ENCODE results near the gene RALGAPA2.
"Not testable (repeated sequence)": the region's sequence is repeated elsewhere in the genome, so short reads cannot be mapped to it uniquely, and the experiment has no call there.

Gene RALGAPA2

DNA sequence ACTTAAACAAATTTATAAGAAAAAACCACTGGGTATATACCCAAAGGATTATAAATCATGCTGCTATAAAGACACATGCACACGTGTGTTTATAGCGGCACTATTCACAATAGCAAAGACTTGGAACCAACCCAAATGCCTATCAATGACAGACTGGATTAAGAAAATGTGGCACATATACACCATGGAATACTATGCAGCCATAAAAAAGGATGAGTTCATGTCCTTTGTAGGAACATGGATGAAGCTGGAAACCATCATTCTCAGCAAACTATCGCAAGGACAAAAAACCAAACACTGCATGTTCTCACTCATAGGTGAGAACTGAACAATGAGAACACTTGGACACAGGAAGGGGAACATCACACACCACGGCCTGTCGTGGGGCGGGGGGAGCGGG, 169.1 kb downstream of the RALGAPA2 start:
- not testable (repeated sequence) for DNase-seq (ENCODE audit: low read depth in 1 of 2, low spot score in 1 of 2)

DNA sequence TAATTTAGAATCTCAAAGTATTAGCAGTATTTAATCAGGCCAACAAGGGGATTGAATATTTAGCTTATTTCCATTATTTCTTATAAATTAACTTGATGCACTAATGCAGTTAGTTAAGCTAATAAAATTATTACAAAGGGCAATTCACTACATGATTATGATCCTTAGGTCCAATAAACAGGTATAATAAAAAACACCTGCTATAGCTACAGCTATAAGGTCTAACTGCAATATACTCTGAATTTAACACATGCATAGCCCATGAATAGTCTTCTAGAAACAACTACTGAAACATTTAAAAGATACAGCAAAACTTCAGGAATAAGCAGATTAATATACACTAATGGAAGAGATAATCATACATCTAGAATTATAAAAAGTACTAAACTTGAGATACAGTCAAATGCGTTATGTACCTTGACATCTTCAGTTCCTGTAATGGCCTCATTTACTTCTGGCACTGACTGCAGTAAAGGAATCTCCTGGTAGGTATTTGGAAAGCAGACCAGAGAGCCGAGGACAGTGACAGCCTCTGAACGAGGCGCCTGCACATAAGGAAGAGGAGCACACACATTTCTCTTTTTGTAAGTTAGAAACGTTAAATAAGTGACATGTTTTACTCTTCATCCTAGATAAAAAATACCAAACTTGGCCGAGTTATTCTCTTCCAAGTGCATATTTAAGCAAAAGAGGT, 176.1 kb downstream of the RALGAPA2 start:
- DNase-seq (ENCODE audit: low read depth in 1 of 2, low spot score in 1 of 2): no peak

DNA sequence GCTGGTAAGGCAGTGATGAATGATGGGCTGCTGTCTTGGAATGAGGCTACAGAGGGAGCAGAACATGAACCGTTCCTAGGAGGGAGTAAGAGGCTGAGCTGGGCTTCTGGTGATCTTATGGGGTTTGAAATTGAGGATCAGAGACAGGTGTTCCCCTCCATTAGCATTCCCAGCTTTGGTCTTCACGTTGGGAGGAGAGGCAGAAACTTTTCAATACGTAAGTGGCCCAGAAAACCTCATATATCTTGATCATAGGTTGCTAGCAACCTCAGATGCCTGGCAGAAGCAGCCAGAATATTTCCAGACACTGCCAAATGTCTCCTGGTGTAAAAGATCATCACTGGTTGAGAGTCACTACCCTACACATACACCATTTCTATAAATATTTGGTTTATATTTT, 177.4 kb downstream of the RALGAPA2 start:
- no peak for DNase-seq (ENCODE audit: low read depth in 1 of 2, low spot score in 1 of 2)

DNA sequence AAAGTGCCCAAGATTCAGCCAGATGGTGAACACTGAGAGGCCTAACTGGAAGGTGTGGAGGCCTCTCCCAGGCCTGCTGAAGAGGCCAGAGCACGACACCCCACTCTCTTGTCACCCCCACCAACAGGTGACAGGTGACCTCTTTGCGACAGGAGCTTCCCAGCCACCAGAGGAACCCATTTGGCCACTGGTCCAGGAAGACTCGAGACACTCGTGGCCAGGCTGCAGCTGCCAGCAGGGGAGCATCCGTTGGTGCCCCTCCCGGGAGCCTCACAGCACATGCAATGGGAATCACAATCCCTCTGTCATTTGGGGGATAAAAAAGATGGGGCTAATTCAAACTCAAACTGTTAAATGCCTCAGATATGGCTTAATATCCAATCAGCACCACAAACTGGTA, 181.2 kb downstream of the RALGAPA2 start:
- DNase-seq (ENCODE audit: low read depth in 1 of 2, low spot score in 1 of 2): no peak

DNA sequence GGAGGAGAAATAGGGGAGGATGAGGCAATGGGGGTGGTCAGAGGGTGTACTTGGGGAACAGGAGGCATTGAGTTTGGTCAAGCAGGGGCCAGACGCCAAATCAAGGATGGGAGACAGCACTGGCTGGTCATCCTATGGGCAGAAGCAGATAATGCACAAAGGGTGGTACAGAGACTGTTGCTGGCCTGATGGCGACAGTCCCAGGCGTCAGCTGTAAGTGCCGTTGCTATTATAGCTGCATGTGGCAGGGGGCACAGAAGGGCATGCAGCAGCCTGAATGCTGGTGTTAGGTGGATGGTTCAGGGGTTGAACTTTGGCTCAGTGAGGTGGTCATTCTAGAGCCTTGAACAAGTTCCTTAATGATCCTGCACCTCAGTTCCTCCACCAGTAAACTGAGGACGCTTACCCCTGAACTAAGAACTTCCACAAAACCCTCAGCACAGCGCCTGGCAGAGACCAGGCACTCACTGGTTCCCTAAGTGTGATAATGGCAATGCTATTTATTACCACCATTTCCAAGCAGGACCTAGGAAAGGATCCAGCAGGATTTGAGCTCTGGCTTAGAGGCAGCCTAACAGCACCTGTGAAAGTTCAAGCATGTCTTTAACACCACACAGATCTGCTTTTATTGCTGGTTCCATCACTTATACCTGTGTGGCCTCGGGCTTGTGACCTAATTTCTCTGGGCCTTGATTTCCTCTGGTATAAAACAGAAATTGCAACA, 181.9 kb downstream of the RALGAPA2 start:
- no peak for DNase-seq (ENCODE audit: low read depth in 1 of 2, low spot score in 1 of 2)

DNA sequence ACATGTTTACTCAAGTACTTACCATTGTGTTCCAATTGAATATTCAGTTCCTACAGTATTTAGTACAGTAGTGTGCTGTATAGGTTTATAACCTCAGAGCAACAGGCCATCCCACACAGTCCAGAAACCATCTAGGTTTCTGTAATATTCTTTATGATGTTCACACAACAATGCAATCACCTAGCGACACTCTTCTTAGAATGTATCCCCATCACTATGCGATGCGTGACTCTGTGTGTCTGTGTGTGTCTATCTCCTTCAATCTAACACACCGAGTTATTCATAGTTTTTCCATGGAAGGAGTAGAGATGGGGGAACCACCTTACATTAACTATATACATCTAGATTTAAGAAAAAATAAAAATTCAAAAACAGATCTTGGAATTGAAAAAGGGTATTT, 182.8 kb downstream of the RALGAPA2 start:
- DNase-seq (ENCODE audit: low read depth in 1 of 2, low spot score in 1 of 2): no peak

DNA sequence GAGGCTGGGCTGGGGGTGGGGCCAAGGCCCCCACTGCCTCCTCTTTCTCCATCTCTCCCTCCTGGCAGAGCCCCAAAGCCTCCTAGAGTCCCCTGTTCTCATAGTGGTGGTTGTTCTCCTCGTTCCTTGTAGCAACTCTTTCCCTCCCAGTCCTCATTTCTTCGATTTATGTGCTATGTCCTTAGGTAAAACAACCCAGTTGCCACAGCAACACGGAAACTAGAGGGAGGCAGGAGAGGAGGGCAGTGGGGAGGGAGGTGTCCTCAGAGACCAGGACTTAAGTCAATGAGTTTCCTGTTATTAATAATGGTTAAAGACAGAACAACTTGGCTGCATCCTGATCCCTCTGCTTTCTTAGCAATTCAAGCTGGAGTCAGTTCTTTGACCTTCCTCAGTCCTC, 183.6 kb downstream of the RALGAPA2 start:
- no peak for DNase-seq (ENCODE audit: low read depth in 1 of 2, low spot score in 1 of 2)

DNA sequence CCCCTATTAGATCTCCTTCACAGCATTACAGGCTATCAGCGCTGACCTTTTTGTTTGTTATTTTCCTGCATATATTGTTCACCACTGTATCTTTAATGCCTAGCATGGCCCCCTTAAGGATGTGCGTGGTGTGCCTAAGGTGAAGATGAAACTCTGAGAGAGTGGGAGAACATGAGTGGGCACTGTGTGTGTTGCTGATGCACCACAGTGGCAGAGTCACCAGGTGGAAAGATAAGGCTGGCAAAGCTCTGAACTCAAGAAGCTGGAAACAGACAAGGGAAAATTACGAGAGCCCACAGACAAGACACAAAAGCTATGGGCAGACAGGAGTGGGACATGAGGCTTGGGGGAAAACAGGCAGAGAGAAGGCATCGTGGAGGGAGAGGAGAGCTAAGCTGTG, 184.8 kb downstream of the RALGAPA2 start:
- no peak for DNase-seq (ENCODE audit: low read depth in 1 of 2, low spot score in 1 of 2)

DNA sequence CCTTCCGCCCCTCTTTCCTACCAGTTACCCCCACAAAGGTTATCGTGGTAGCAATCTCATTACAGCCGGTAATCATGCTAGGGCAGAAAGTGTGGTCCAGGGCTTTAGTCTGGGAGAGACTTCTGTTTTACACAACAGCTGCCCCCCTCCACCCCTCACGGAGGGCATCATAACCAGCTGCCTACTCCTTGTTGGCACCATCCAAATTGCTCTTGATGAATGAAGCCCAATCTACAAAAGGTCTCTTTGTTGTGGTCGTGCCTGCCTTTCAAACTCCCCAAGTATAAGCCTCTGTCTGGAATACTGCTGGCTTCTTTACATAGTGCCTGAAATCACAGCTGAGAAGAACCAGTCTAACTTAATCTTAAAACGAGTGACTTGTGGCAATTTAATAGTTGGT, 186.7 kb downstream of the RALGAPA2 start:
- DNase-seq (ENCODE audit: low read depth in 1 of 2, low spot score in 1 of 2): no peak

DNA sequence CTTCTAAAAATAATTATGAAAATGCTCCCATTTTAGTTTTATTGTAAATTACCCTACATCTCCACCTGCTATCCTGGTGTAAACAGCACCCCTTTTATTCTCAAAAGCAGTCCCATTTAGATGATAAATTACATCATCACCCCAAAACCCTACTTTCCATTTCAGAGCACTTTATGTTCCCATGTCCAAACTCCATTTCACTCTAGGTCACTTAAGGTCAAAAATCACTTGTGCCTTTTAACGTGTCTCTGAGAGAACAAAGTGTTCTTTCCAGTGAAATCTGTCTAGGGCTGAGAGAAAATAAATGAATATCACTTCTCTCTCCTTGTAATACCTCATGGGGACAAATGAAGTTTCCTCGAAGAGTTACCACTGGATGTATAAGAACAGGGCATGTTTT, 187.2 kb downstream of the RALGAPA2 start:
- no peak for DNase-seq (ENCODE audit: low read depth in 1 of 2, low spot score in 1 of 2)

DNA sequence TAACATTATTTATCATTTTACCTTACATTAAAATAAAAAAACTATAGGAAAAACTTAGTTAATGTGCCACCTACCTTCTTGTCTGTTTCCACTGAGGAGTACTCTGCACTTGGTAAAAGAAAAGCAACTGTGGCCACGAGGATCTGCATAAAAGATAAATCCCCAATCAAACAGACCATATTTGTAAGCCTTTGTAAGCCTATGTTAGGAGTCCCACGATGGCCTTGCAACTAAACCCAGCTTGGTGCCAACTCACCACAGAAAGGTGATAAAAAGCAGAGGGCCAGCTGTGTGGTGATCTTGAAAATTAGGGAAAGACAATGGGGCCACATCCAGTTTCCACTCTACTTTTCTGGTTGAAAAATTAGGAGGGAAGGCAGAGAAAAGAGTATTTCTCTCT, 187.7 kb downstream of the RALGAPA2 start:
- DNase-seq (ENCODE audit: low read depth in 1 of 2, low spot score in 1 of 2): no peak

DNA sequence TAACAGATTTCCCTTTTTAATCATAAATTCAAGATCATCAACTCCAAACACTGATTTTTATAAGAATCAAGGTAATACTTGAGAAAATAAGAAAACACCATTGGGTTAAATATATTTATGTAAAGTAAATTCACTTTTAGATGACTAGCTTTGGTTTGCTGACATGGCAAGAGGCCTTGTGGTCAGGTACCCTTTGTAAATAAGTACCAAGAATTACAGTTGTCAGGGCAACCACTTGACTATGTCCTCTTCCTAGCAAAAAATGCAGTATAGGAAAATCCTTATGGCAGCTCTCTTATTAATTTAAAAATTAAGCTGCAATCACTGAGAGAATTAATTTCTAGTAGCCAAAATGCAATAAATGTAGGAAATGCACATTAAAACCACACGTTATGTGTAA, 190.7 kb downstream of the RALGAPA2 start:
- no peak for DNase-seq (ENCODE audit: low read depth in 1 of 2, low spot score in 1 of 2)

DNA sequence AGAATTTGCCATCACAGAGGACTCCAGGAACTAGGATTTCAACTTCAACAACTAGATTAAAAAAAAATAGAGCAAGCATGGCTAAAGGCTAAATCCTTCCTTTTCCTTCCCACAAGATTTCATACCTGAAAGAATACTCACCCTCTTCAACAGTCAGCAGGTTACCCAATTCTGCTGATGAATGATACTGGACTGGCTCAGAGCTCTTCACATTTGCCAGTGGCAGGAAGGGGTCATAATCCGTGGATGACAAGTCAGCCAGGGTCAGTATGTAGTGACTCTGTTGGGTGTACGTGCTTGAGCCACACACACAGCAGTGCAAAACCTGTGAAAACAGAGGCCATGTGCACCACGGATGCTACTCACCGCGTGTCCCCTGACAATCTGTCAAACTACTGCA, 191.7 kb downstream of the RALGAPA2 start:
- DNase-seq (ENCODE audit: low read depth in 1 of 2, low spot score in 1 of 2): no peak

DNA sequence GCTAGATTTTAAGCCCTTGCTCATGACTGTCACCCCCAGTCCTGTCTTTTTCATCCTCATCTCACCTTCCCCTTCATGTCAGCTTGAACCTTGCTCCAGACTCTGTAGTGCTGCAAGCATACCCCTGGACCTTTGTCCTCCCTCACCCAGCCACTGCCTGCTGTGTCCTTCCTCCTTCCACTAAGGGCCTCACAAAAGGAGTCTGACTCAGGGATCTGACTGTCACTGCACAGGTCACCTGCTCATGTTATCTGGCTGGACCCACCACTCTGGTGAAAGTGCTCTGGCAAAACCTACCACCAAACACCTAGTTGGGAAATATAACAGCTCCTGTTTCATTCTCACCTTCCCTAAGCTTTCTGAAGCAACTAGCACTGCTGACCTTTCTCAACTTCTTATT, 193.2 kb downstream of the RALGAPA2 start:
- no peak for DNase-seq (ENCODE audit: low read depth in 1 of 2, low spot score in 1 of 2)

DNA sequence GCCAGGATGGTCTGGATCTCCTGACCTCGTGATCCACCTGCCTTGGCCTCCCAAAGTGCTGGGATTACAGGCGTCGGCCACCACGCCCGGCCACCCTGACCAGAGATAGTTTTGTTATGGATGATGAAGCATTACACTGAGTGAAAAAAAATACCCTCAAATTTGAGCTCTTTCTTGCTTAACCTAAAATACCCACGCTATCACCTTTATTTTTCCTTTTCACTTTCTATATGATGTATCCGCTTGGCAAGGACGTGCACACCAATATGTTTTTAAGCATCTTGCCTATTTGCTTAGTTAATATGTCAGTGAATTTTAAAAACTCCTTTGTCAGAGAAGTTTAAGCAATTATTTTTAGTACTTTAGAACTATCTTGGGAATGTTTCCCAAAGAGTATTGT, 194.2 kb downstream of the RALGAPA2 start:
- no peak for DNase-seq (ENCODE audit: low read depth in 1 of 2, low spot score in 1 of 2)

DNA sequence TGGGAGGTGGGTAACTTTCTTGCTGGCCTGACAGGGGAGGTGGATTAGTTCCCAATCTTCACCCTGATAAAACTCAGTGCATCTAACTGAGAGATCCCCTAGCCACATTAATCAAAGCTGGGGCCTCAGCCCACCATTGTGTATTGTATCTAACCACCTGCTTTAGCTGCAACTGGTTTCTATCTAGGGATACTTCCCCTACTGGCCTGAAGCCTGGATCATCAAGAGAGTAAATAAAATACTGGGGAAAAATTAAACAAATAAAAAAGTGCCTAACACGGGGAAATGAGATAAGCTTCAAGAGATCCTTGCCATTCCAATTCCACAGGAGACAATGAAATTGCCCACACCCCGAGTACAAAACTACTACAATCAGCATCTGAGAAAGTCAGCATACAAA, 195.1 kb downstream of the RALGAPA2 start:
- no peak for DNase-seq (ENCODE audit: low read depth in 1 of 2, low spot score in 1 of 2)

DNA sequence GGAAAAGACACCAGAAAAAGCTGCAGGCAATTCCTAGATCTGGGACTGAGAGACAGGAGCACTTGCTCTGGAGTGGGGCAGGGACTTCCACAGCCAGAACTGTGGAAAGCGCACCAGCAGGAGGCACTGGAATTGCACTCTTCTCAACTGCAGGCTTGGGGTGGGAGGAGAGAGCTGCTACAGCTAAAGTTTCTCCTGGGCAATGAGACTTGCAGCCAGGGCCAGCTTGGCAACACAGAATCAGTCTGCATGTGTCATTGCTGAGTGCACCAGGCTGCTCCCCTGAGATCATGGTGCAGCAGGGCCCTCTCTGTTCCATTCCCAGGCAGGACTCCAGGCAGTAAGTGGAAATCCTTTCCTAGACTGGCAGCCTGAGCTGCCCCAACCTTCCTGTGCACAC, 198.7 kb downstream of the RALGAPA2 start:
- DNase-seq (ENCODE audit: low read depth in 1 of 2, low spot score in 1 of 2): no peak

DNA sequence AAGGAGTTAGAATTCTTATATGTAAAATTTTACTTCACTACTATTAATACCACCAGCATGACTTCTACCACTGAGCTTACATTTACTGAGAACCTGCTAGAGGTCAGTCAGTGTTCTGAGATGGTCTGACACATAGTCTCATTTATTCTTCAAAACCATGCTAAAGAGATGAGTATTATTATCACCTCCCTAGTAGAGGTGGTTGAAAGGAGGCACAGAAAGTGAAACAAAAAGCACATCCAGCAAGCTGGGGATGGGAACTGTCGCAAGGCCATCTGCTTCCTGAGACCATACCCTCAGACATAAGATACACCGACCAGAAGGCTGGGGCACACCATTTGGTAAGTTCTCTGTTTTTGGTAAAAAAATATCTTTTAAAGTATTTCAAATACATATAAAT, 206.9 kb downstream of the RALGAPA2 start:
- no peak for DNase-seq (ENCODE audit: low read depth in 1 of 2, low spot score in 1 of 2)

DNA sequence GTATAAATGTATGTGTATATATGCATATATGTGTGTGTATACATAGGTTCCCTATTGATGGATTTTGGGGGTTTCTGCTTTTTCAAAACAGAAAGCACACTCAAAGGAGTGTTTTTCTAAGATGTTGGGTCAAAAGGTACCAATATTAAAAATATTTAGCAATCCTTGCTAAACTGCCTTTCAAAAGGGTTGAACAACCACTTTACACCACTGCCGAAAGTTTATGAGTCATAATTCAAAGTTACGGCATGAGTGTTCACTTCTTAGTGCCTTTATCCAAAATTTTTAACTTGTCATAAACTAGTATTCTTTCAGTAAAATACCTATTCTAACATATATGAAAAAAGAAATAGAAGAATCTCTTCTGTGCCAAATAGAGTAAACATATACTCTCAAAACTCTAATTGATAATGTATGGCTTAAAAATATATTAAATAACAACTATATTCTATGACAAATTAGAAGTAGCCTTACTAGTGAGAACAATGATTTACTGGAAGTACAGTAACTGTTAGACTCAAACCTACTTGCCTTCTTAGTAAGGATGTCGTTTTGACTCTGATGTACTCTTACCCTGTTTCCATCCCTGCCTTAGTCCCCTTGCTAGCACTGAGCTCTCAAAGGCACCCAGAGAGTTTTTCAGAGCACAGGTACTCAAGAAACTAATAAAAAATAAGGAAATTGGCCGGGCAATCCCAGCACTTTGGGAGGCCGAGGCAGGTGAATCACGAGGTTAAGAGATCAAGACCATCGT, 208.5 kb downstream of the RALGAPA2 start:
- no peak for DNase-seq (ENCODE audit: low read depth in 1 of 2, low spot score in 1 of 2)

DNA sequence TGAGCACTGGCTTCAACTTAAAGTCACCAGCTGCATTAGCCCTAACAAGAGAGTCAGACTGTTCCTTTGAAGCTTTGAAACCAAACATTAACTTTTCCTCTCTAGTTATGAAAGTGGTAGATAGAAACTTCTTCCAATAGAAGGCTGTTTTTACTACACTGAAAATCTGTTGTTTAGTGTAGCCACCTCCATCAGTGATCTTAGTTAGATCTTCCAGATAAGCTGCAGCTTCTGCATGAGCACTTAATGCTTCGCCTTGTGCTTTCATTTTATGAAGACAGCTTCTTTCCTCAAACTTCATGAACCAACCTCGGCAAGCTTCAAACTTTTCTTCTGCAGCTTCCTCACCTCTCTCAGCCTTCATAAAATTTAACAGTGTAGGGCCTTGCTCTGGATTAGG, 211.3 kb downstream of the RALGAPA2 start:
- DNase-seq (ENCODE audit: low read depth in 1 of 2, low spot score in 1 of 2): no peak

DNA sequence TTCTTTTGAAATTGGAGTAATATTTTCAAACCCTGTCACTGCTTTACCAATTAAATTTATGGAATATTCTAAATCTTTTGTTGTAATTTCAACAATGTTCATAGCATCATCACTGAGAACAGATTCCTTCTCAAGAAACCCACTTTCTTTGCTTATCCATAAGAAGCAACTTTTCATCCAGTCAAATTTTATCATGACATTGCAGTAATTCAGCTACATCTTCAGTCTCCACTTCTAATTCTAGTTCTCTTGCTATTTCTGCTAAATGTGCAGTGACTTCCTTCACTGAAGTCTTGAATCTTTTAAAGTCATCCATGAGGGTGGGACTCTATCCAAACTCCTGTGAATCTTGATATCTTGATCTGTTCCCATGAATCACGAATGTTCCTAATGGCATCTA, 212.1 kb downstream of the RALGAPA2 start:
- no peak for DNase-seq (ENCODE audit: low read depth in 1 of 2, low spot score in 1 of 2)

DNA sequence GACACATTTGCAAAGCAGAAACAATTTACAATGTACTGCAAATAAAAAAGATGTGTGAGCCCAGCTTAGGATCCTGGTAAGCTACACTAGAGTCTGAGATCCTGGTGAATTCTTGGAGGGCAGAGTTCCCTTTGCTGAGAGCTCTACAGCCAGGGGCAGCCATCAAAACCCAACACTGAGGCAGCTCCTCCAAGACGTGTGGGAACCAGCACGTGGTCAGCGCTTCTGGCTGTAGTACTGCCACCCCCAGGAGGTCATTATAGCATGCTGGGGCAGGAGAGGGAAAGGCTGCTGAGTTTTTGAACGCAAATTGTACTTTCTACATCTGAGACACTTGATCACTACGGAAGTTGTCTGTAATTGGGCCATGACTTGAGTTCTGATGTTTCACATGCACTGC, 213.0 kb downstream of the RALGAPA2 start:
- no peak for DNase-seq (ENCODE audit: low read depth in 1 of 2, low spot score in 1 of 2)
